ENCODE measurements around the gene OR3A2.
"Not testable (repeated sequence)": the region's sequence is repeated elsewhere in the genome, so short reads cannot be mapped to it uniquely, and the experiment has no call there.

The OR3A2 gene

GRCh38 chr17:3256575-3256974 is 129.5 kb downstream of the OR3A2 start:
- Mint-ChIP-seq H3K4me3 (no peak overlapping the region), H3K27me3 (ENCODE audit: low read depth) (no peaks in the 10 kb centered on the region), H3K27ac (no peak overlapping the region), H3K9me3 (peaks cover 11% of the 10 kb centered on the region), H3K36me3 (ENCODE audit: low read depth) (no peaks in the 10 kb centered on the region), H3K4me1 (ENCODE audit: low read depth) (no peaks in the 10 kb centered on the region)
- DNase-seq (ENCODE audit: low spot score) = no peak

GRCh38 chr17:3249013-3249412 is 137.1 kb downstream of the OR3A2 start:
- H3K4me3 Mint-ChIP-seq; H3K4me1 Mint-ChIP-seq (ENCODE audit: low read depth); H3K9me3 Mint-ChIP-seq; H3K27me3 Mint-ChIP-seq (ENCODE audit: low read depth); H3K27ac Mint-ChIP-seq; DNase-seq (ENCODE audit: low spot score); H3K36me3 Mint-ChIP-seq (ENCODE audit: low read depth): not testable (repeated sequence)

GRCh38 chr17:3244841-3245240 is 141.3 kb downstream of the OR3A2 start:
- H3K27me3 Mint-ChIP-seq (ENCODE audit: low read depth); H3K27ac Mint-ChIP-seq; H3K9me3 Mint-ChIP-seq; DNase-seq (ENCODE audit: low spot score); H3K4me1 Mint-ChIP-seq (ENCODE audit: low read depth); H3K4me3 Mint-ChIP-seq; H3K36me3 Mint-ChIP-seq (ENCODE audit: low read depth): not testable (repeated sequence)

GRCh38 chr17:3241044-3241443 is 145.1 kb downstream of the OR3A2 start:
- H3K9me3 Mint-ChIP-seq; H3K27me3 Mint-ChIP-seq (ENCODE audit: low read depth); H3K27ac Mint-ChIP-seq; H3K4me1 Mint-ChIP-seq (ENCODE audit: low read depth); DNase-seq (ENCODE audit: low spot score); H3K4me3 Mint-ChIP-seq; H3K36me3 Mint-ChIP-seq (ENCODE audit: low read depth): not testable (repeated sequence)

- not testable (repeated sequence) for H3K4me1 Mint-ChIP-seq (ENCODE audit: low read depth); H3K27ac Mint-ChIP-seq; H3K36me3 Mint-ChIP-seq (ENCODE audit: low read depth); H3K9me3 Mint-ChIP-seq; H3K4me3 Mint-ChIP-seq; H3K27me3 Mint-ChIP-seq (ENCODE audit: low read depth); DNase-seq (ENCODE audit: low spot score)
Observed at GRCh38 chr17:3238685-3239084, 147.4 kb downstream of the OR3A2 start.

- DNase-seq (ENCODE audit: low spot score); H3K4me1 Mint-ChIP-seq (ENCODE audit: low read depth); H3K9me3 Mint-ChIP-seq; H3K27me3 Mint-ChIP-seq (ENCODE audit: low read depth); H3K36me3 Mint-ChIP-seq (ENCODE audit: low read depth); H3K4me3 Mint-ChIP-seq; H3K27ac Mint-ChIP-seq: not testable (repeated sequence)
Observed at GRCh38 chr17:3232300-3232699, 153.8 kb downstream of the OR3A2 start.

All from T-helper 2 cell treated with Interferon-gamma antibody and Interleukin-4, amounts not matched to agents 5 μg/mL and 100 μg/mL, for 36 hours (primary cell).